Chondrocyte (in vitro differentiated cells): ENCODE results near the gene CHKA. TPM values are rescaled to one million over a fixed set of nuclear protein-coding genes. Genes with fewer than 3 reads are reported as not detected.

Experiments used
- DNase-seq: peaks from one replicate; pipeline ENCODE4 v3.0.0; 2021; ENCODE audit warnings: mixed read lengths, low spot score
- H3K27ac Mint-ChIP-seq: one replicate; pipeline ENCODE4 v1.8.0; 2021; ENCODE audit warnings: mild to moderate bottlenecking, moderate library complexity, mixed read lengths; ENCODE audit not compliant: unreplicated experiment
- H3K27me3 Mint-ChIP-seq: 2 replicates; pipeline ENCODE4 v1.8.0; 2021; ENCODE audit warnings: low read depth, mixed read lengths
- H3K36me3 Mint-ChIP-seq: 2 replicates; pipeline ENCODE4 v1.8.0; 2021; ENCODE audit warnings: low read depth, mixed read lengths
- H3K4me1 Mint-ChIP-seq: 2 replicates; pipeline ENCODE4 v1.8.0; 2021; ENCODE audit warnings: low read depth, mild to moderate bottlenecking, mixed read lengths
- H3K4me3 Mint-ChIP-seq: one replicate; pipeline ENCODE4 v1.8.0; 2021; ENCODE audit warnings: mild to moderate bottlenecking, moderate library complexity, mixed read lengths; ENCODE audit not compliant: unreplicated experiment
- H3K9me3 Mint-ChIP-seq: 2 replicates; pipeline ENCODE4 v1.8.0; 2021; ENCODE audit warnings: low read depth, mixed read lengths
- total RNA-seq: library from RNA; stranded (reverse); gene quantifications from 3 replicates; pipeline ENCODE4 v1.2.1, GENCODE V29; 2021
- TF ChIP-seq, protein P1 (sequence below): fragments of 200-600 bp; sonication (generic); IDR thresholded peaks from 2 replicates; pipeline ENCODE4 v1.5.0; 2021; ENCODE audit warnings: antibody characterized with exemption, mild to moderate bottlenecking, moderate library complexity

Gene CHKA
- total RNA-seq, 1 donor from 2014 or later = 21.0 TPM

DNA sequence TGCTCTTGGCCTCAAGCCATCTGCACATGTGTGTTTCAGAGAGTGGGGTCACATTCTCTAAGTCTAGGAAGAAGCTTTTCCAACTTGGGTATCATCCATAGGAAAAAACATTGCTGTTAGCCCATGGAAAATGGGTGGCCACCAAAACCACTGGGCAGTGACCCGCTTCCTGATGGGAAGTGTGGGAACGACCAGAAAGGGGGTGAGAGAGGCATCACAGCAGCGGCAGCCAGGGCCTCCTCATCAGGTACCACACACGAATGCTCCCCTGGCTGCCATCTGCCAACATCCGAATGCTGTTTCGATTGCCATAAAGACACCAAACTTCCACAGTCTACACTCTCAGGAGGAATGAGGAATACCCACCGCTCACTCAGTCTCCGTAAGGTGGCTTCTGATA lies 40.3 kb downstream of the CHKA start:
- no peak overlapping the region for H3K27ac Mint-ChIP-seq
- no peak overlapping the region for H3K4me3 Mint-ChIP-seq
- H3K27me3 Mint-ChIP-seq = no peaks in the 10 kb centered on the region
- peaks cover 10% of the 10 kb centered on the region for H3K36me3 Mint-ChIP-seq
- no peaks in the 10 kb centered on the region for H3K9me3 Mint-ChIP-seq
- no peaks in the 10 kb centered on the region for H3K4me1 Mint-ChIP-seq
- DNase-seq = no peak
- TF ChIP-seq, protein P1, sequence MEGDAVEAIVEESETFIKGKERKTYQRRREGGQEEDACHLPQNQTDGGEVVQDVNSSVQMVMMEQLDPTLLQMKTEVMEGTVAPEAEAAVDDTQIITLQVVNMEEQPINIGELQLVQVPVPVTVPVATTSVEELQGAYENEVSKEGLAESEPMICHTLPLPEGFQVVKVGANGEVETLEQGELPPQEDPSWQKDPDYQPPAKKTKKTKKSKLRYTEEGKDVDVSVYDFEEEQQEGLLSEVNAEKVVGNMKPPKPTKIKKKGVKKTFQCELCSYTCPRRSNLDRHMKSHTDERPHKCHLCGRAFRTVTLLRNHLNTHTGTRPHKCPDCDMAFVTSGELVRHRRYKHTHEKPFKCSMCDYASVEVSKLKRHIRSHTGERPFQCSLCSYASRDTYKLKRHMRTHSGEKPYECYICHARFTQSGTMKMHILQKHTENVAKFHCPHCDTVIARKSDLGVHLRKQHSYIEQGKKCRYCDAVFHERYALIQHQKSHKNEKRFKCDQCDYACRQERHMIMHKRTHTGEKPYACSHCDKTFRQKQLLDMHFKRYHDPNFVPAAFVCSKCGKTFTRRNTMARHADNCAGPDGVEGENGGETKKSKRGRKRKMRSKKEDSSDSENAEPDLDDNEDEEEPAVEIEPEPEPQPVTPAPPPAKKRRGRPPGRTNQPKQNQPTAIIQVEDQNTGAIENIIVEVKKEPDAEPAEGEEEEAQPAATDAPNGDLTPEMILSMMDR = no peak

DNA sequence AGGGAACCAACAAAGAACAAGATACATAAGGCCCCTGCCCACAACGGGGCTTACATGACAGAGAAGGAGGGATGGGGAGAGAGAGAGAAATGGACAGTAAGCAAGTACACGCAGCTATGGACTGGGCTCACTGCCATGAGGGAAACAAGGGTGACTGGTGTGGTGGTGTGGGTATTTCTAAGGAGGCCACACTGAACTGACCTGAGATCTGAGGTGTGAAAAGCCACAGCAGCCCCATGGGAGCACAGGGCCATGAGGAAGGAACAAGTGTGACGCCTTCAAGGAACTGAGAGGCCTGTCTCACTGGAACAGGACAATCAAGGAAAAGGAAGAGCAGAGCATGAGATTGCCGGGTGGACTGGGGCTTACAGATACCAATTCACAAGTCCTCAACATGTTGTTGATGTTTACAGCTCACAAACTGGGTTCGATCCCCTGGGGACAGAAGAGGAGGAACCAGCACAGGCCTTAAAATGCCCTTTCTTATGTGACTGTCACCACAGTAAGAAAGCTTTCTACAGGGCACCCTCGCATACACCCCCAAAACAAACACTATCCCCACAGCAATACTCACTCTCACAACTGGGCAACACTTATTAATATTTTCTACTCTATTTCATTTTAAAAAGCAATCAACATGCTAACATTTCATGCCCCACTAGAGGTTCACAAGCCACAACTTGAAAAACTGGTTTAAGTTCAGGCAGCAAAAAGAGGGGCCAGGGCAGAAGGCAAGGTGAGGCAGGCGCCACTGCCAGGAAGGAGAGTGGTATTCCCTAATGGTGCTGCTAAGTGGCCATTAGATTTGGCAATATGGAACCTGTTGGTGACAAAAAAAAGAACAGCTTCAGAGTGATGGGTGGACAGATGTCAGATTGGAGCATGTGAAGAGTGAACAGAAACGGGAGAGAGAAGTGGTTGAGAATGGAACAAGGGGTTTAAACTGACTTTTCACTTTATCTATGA lies 43.3 kb downstream of the CHKA start:
- DNase-seq = no peak
- Mint-ChIP-seq H3K27me3 (no peaks in the 10 kb centered on the region), H3K4me3 (no peak overlapping the region), H3K4me1 (no peaks in the 10 kb centered on the region), H3K36me3 (peaks cover 12% of the 10 kb centered on the region), H3K9me3 (no peaks in the 10 kb centered on the region), H3K27ac (no peak overlapping the region)
- TF ChIP-seq, protein P1 = no peak

DNA sequence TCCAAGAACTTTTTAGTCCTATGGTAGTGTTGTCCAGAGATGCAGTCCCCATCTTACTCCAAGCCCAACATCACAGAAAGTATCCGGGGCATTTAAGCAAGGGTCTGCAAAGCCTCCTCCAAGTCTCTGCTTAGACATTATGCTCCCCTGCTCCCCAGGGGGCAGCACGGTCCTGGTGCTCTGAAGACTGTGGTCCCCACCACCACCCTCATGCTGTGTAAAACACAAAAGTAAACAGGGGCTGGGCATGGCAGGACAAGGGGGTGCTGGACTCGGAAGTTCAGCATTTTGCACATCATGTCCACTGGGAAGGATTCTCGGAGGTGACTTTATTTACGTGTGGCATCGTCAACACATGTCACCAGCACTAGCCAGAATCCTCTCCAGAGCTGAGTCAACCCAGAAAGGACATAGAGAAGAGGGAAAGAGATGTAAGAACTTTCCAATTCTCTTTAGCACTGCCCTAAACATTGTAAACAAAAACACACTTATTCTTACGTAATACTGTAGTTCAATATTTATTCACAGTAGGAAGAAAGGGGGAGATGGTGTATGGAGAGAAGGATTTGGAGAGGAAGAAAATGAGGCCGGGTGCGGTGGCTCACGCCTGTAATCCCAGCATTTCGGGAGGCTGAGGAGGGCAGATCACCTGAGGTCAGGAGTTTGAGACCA lies 44.7 kb downstream of the CHKA start:
- no peaks in the 10 kb centered on the region for H3K27me3 Mint-ChIP-seq
- H3K4me3 Mint-ChIP-seq = no peak overlapping the region
- DNase-seq = no peak
- H3K4me1 Mint-ChIP-seq = no peaks in the 10 kb centered on the region
- H3K36me3 Mint-ChIP-seq = peaks cover 15% of the 10 kb centered on the region
- no peaks in the 10 kb centered on the region for H3K9me3 Mint-ChIP-seq
- H3K27ac Mint-ChIP-seq = no peak overlapping the region
- TF ChIP-seq, protein P1 = peak; percentile 28

DNA sequence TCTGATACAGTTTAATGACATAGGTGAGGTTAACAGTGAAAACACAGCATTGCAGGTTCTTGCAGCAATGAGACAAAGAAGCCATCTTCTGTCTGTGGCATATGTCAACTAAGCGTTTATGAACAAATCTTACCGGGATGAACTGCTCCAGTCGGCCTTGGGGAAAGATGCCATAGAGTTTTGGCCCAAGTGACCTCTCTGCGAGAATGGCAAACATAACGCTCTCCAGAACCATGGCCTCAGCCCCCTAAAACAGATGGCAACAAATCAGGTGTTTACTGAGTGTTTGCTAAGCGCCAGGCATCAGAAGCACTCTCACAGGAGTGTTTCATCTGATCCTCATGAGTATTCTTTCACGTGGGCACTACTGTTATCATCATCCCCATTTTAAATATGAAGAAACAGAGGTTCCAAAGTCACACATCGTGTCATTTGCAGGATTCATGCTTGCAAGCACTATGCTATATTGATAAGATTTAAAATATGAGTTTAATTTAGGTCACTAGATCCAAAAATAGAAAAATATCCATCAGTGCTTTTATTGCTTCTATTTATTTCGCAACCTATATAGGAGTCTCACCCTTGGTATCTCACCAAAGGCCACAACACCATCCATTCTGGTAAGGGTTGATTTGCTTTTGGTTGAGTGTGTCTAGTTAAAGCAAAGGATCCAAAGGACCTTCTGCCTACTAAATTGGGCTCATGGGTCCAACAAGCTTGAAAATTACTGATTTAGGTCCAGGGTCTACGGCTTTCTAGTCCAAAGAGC lies 46.4 kb downstream of the CHKA start:
- Mint-ChIP-seq H3K36me3 (peaks cover 20% of the 10 kb centered on the region), H3K27me3 (no peaks in the 10 kb centered on the region), H3K4me3 (no peak overlapping the region), H3K4me1 (no peaks in the 10 kb centered on the region), H3K9me3 (no peaks in the 10 kb centered on the region), H3K27ac (no peak overlapping the region)
- no peak for DNase-seq
- TF ChIP-seq, protein P1 = no peak
